ENCODE data around the gene TIGD6. TPM values are rescaled to one million over a fixed set of nuclear protein-coding genes. Genes with fewer than 3 reads are reported as not detected.

Gene TIGD6
- total and polyA plus RNA-seq, 4 experiments from 2014 or later, result 1.3 to 6.8 (median 3.5) TPM

GRCh38 chr5:150017226-150018005, 17.0 kb upstream of the TIGD6 start:
- intact Hi-C loops (cut with micrococcal nuclease), result no loop called here
- ChIA-PET CTCF (ENCODE audit: partially characterized antibody) (interaction anchor here (1.3 kb wide), 1 partner anchor 26 kb away, joined by 3 read pairs; no protein-coding TSS in a partner anchor), POLR2A (ENCODE audit: partially characterized antibody) (no interaction called here)
- Histone ChIP-seq H3K9me3 (ENCODE audit: control insufficient read depth in 1 of 2, low read length in 2 of 2) (no peaks in the 10 kb centered on the region), H3K36me3 (ENCODE audit: insufficient read depth, low read length) (peaks cover 80% of the 10 kb centered on the region), H3K4me3 (ENCODE audit: low read length in 2 of 2) (no peak overlapping the region), H3K27me3 (ENCODE audit: insufficient read depth, low read length) (no peaks in the 10 kb centered on the region), H3K4me1 (ENCODE audit: insufficient read depth, low read length) (no peaks in the 10 kb centered on the region), H3K27ac (ENCODE audit: low read depth, low read length) (no peak overlapping the region)
- Mint-ChIP-seq H3K27ac (peak overlapping the region in 1 of 7 donors; percentile 43), H3K4me3 (no peak overlapping the region), H3K9me3 (peaks cover 0 to 6% (median 0%) of the 10 kb centered on the region in 8 donors), H3K27me3 (no peaks in the 10 kb centered on the region), H3K4me1 (peaks cover 0 to 4% (median 1%) of the 10 kb centered on the region in 4 donors), H3K36me3 (peaks cover 91 to 92% of the 10 kb centered on the region in 2 donors)
- DNase-seq, result no peak

- no peaks in the 10 kb centered on the region for H3K27me3 ChIP-seq (ENCODE audit: insufficient read depth, low read length)
- Mint-ChIP-seq H3K4me1 (peaks cover 0 to 4% (median 4%) of the 10 kb centered on the region in 4 donors), H3K36me3 (peaks cover 88 to 91% of the 10 kb centered on the region in 2 donors), H3K9me3 (peaks cover 0 to 6% (median 0%) of the 10 kb centered on the region in 8 donors), H3K27ac (peak overlapping the region in 1 of 7 donors; percentile 43), H3K27me3 (no peaks in the 10 kb centered on the region), H3K4me3 (no peak overlapping the region)
- CTCF ChIA-PET (ENCODE audit: partially characterized antibody), result interaction anchor here (1.3 kb wide), 1 partner anchor 25 kb away, joined by 3 read pairs; no protein-coding TSS in a partner anchor
- POLR2A ChIA-PET (ENCODE audit: partially characterized antibody), result no interaction called here
- intact Hi-C loops (cut with micrococcal nuclease), result no loop called here
- H3K27ac ChIP-seq (ENCODE audit: low read depth, low read length), result no peak overlapping the region
- no peak for DNase-seq
- H3K36me3 ChIP-seq (ENCODE audit: insufficient read depth, low read length), result peaks cover 78% of the 10 kb centered on the region
- no peak overlapping the region for H3K4me3 ChIP-seq (ENCODE audit: low read length in 2 of 2)
- H3K9me3 ChIP-seq (ENCODE audit: control insufficient read depth in 1 of 2, low read length in 2 of 2), result no peaks in the 10 kb centered on the region
- H3K4me1 ChIP-seq (ENCODE audit: insufficient read depth, low read length), result no peaks in the 10 kb centered on the region
Measured at GRCh38 chr5:150016537-150016936, 16.1 kb upstream of the TIGD6 start.

DNA sequence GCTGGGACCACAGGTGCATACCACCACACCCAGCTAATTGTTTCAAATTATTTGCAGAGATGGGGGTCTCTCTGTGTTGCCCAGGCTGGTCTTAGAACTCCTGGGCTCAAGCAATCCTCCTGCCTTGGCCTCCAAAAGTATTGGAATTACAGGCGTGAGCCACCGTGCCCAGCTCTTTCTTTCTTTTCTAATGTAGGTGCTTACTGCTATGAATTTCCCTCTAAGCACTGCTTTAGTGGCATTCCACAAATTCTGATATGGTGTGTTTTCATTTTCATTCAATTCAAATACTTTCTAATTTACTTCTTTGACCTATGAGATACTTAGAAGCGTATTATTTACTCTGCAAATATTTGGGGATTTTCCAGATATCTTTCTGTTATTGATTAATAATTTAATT, 15.0 kb upstream of the TIGD6 start:
- intact Hi-C loops (cut with micrococcal nuclease), result no loop called here
- no peaks in the 10 kb centered on the region for H3K9me3 ChIP-seq (ENCODE audit: control insufficient read depth in 1 of 2, low read length in 2 of 2)
- peaks cover 80% of the 10 kb centered on the region for H3K36me3 ChIP-seq (ENCODE audit: insufficient read depth, low read length)
- no peak overlapping the region for H3K27ac Mint-ChIP-seq
- no peak overlapping the region for H3K4me3 ChIP-seq (ENCODE audit: low read length in 2 of 2)
- DNase-seq, result no peak
- peaks cover 0 to 6% (median 0%) of the 10 kb centered on the region in 8 donors for H3K9me3 Mint-ChIP-seq
- CTCF ChIA-PET (ENCODE audit: partially characterized antibody), result no interaction called here
- no peak overlapping the region for H3K27ac ChIP-seq (ENCODE audit: low read depth, low read length)
- no peaks in the 10 kb centered on the region for H3K4me1 ChIP-seq (ENCODE audit: insufficient read depth, low read length)
- no peaks in the 10 kb centered on the region for H3K27me3 Mint-ChIP-seq
- POLR2A ChIA-PET (ENCODE audit: partially characterized antibody), result no interaction called here
- peaks cover 88 to 92% of the 10 kb centered on the region in 2 donors for H3K36me3 Mint-ChIP-seq
- no peak overlapping the region for H3K4me3 Mint-ChIP-seq
- peaks cover 0 to 4% (median 4%) of the 10 kb centered on the region in 4 donors for H3K4me1 Mint-ChIP-seq
- H3K27me3 ChIP-seq (ENCODE audit: insufficient read depth, low read length), result no peaks in the 10 kb centered on the region

GRCh38 chr5:150014456-150014855, 14.0 kb upstream of the TIGD6 start:
- Mint-ChIP-seq H3K27me3 (no peaks in the 10 kb centered on the region), H3K9me3 (peaks cover 0 to 6% (median 0%) of the 10 kb centered on the region in 8 donors), H3K36me3 (peaks cover 88 to 93% of the 10 kb centered on the region in 2 donors), H3K4me3 (no peak overlapping the region), H3K4me1 (peaks cover 3 to 4% (median 4%) of the 10 kb centered on the region in 4 donors), H3K27ac (no peak overlapping the region)
- DNase-seq, result no peak
- ChIA-PET CTCF (ENCODE audit: partially characterized antibody) (no interaction called here), POLR2A (ENCODE audit: partially characterized antibody) (no interaction called here)
- Histone ChIP-seq H3K9me3 (ENCODE audit: control insufficient read depth in 1 of 2, low read length in 2 of 2) (no peaks in the 10 kb centered on the region), H3K27ac (ENCODE audit: low read depth, low read length) (no peak overlapping the region), H3K27me3 (ENCODE audit: insufficient read depth, low read length) (no peaks in the 10 kb centered on the region), H3K36me3 (ENCODE audit: insufficient read depth, low read length) (peaks cover 78% of the 10 kb centered on the region), H3K4me3 (ENCODE audit: low read length in 2 of 2) (no peak overlapping the region), H3K4me1 (ENCODE audit: insufficient read depth, low read length) (no peaks in the 10 kb centered on the region)
- intact Hi-C loops (cut with micrococcal nuclease), result no loop called here

GRCh38 chr5:150013931-150014330, 13.5 kb upstream of the TIGD6 start:
- no peak overlapping the region for H3K27ac Mint-ChIP-seq
- H3K4me3 Mint-ChIP-seq, result no peak overlapping the region
- no peaks in the 10 kb centered on the region for H3K4me1 ChIP-seq (ENCODE audit: insufficient read depth, low read length)
- H3K27ac ChIP-seq (ENCODE audit: low read depth, low read length), result no peak overlapping the region
- H3K36me3 ChIP-seq (ENCODE audit: insufficient read depth, low read length), result peaks cover 74% of the 10 kb centered on the region
- ChIA-PET POLR2A (ENCODE audit: partially characterized antibody) (no interaction called here), CTCF (ENCODE audit: partially characterized antibody) (no interaction called here)
- H3K4me3 ChIP-seq (ENCODE audit: low read length in 2 of 2), result no peak overlapping the region
- peaks cover 4 to 6% (median 5%) of the 10 kb centered on the region in 4 donors for H3K4me1 Mint-ChIP-seq
- intact Hi-C loops (cut with micrococcal nuclease), result no loop called here
- H3K36me3 Mint-ChIP-seq, result peaks cover 86 to 91% of the 10 kb centered on the region in 2 donors
- no peaks in the 10 kb centered on the region for H3K27me3 ChIP-seq (ENCODE audit: insufficient read depth, low read length)
- no peaks in the 10 kb centered on the region for H3K27me3 Mint-ChIP-seq
- H3K9me3 Mint-ChIP-seq, result peaks cover 0 to 6% (median 0%) of the 10 kb centered on the region in 8 donors
- no peak for DNase-seq
- H3K9me3 ChIP-seq (ENCODE audit: control insufficient read depth in 1 of 2, low read length in 2 of 2), result no peaks in the 10 kb centered on the region

DNA sequence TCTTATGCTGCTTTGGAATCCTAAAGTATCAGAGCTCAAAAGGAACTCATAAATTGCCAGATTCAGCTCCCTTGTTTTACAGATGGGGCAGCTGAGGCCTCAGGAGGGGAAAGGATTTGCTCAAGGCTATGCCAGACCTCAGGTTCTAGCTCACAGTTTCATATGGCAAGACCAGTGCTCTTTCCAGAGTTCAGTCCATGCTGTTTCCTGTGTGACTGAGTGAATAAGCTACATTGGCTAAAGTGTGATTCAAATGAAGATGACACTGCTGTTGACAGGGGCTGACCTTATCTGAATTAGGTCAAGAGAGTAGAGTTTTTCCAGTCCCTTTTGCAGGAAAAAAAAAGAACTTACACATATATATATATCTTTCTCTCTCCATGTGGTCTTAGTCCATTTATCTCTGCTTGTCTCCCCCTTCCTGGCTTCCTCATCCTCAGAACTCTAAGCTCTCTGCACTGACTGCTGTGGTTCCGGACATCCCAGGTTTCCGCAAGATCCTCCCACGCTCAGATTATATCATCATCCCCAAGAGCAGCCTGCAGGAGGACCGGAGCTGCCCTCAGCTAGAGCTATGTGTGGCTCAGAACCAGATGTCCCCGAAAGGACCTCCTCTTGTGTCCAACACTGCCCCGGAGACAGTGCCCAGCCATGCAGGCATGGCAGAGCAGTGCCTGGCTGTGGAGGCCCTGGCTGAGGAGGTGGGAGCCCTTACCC, 9.4 kb upstream of the TIGD6 start:
- Mint-ChIP-seq H3K27ac (peak overlapping the region in 3 of 7 donors; percentile 6 to 73 (median 41)), H3K27me3 (no peaks in the 10 kb centered on the region), H3K9me3 (no peaks in the 10 kb centered on the region), H3K36me3 (peaks cover 62 to 87% of the 10 kb centered on the region in 2 donors), H3K4me1 (peaks cover 9 to 26% (median 19%) of the 10 kb centered on the region in 4 donors), H3K4me3 (no peak overlapping the region)
- Histone ChIP-seq H3K4me3 (ENCODE audit: low read length in 2 of 2) (no peak overlapping the region), H3K36me3 (ENCODE audit: insufficient read depth, low read length) (peaks cover 78% of the 10 kb centered on the region), H3K4me1 (ENCODE audit: insufficient read depth, low read length) (no peaks in the 10 kb centered on the region), H3K27ac (ENCODE audit: low read depth, low read length) (no peak overlapping the region), H3K27me3 (ENCODE audit: insufficient read depth, low read length) (no peaks in the 10 kb centered on the region), H3K9me3 (ENCODE audit: control insufficient read depth in 1 of 2, low read length in 2 of 2) (no peaks in the 10 kb centered on the region)
- intact Hi-C loops (cut with micrococcal nuclease), result loop anchor here (10.0 kb wide), 1 partner anchor 655 kb away; the partner anchor contains the start of gene PCYOX1L
- ChIA-PET POLR2A (ENCODE audit: partially characterized antibody) (interaction anchor here (1.1 kb wide), 1 partner anchor 8 kb away, joined by 4 read pairs; no protein-coding TSS in a partner anchor), CTCF (ENCODE audit: partially characterized antibody) (interaction anchor here (1.1 kb wide), 1 partner anchor 19 kb away, joined by 4 read pairs; no protein-coding TSS in a partner anchor)
- no peak for DNase-seq

GRCh38 chr5:150007050-150007449, 6.6 kb upstream of the TIGD6 start:
- Mint-ChIP-seq H3K4me3 (no peak overlapping the region), H3K27me3 (no peaks in the 10 kb centered on the region), H3K27ac (peak overlapping the region in 2 of 7 donors; percentile 27 to 37), H3K4me1 (peaks cover 21 to 49% (median 40%) of the 10 kb centered on the region in 4 donors), H3K9me3 (no peaks in the 10 kb centered on the region), H3K36me3 (peaks cover 46 to 70% of the 10 kb centered on the region in 2 donors)
- POLR2A ChIA-PET (ENCODE audit: partially characterized antibody), result no interaction called here
- intact Hi-C loops (cut with micrococcal nuclease), result loop anchor here (10.0 kb wide), 1 partner anchor 652 kb away; the partner anchor contains the start of gene PCYOX1L
- Histone ChIP-seq H3K27me3 (ENCODE audit: insufficient read depth, low read length) (no peaks in the 10 kb centered on the region), H3K4me1 (ENCODE audit: insufficient read depth, low read length) (peaks cover 13% of the 10 kb centered on the region), H3K27ac (ENCODE audit: low read depth, low read length) (no peak overlapping the region), H3K9me3 (ENCODE audit: control insufficient read depth in 1 of 2, low read length in 2 of 2) (no peaks in the 10 kb centered on the region), H3K4me3 (ENCODE audit: low read length in 2 of 2) (no peak overlapping the region), H3K36me3 (ENCODE audit: insufficient read depth, low read length) (peaks cover 57% of the 10 kb centered on the region)
- CTCF ChIA-PET (ENCODE audit: partially characterized antibody), result interaction anchor here (1.3 to 2.4 kb wide), 2 partner anchors 16 to 157 kb away, joined by 3 to 7 read pairs; no protein-coding TSS in a partner anchor
- no peak for DNase-seq
